Glutamatergic neuron (in vitro differentiated cells): ENCODE measurements around the gene GSTP1. TPM values are rescaled to one million over a fixed set of nuclear protein-coding genes. Genes with fewer than 3 reads are reported as not detected.
"Not testable (repeated sequence)": the region's sequence is repeated elsewhere in the genome, so short reads cannot be mapped to it uniquely, and the experiment has no call there.

Experiments used
- DNase-seq: peaks from one replicate; pipeline ENCODE4 v3.0.0; 2022
- H3K27ac Mint-ChIP-seq: one replicate; pipeline ENCODE4 v1.8.0; 2020; ENCODE audit warnings: mild to moderate bottlenecking, mixed read lengths, inconsistent platforms; ENCODE audit not compliant: unreplicated experiment
- H3K27me3 Mint-ChIP-seq: one replicate; pipeline ENCODE4 v1.8.0; 2020; ENCODE audit warnings: mild to moderate bottlenecking, moderate library complexity, mixed read lengths, inconsistent platforms; ENCODE audit not compliant: unreplicated experiment
- H3K36me3 Mint-ChIP-seq: one replicate; pipeline ENCODE4 v1.8.0; 2020; ENCODE audit warnings: mild to moderate bottlenecking, mixed read lengths, inconsistent platforms; ENCODE audit not compliant: unreplicated experiment
- H3K4me1 Mint-ChIP-seq: one replicate; pipeline ENCODE4 v1.8.0; 2020; ENCODE audit warnings: mild to moderate bottlenecking, low read depth, mixed read lengths, inconsistent platforms; ENCODE audit not compliant: unreplicated experiment
- H3K4me3 Mint-ChIP-seq: one replicate; pipeline ENCODE4 v1.8.0; 2020; ENCODE audit warnings: mild to moderate bottlenecking, mixed read lengths, inconsistent platforms; ENCODE audit not compliant: unreplicated experiment
- H3K9me3 Mint-ChIP-seq: one replicate; pipeline ENCODE4 v1.8.0; 2020; ENCODE audit warnings: mild to moderate bottlenecking, moderate library complexity, mixed read lengths, inconsistent platforms; ENCODE audit not compliant: unreplicated experiment
- total RNA-seq: library from RNA; stranded (reverse); fragmentation: NEBNext Ultra II Directional; extraction: Animal tissue kit (Norgen Biotek cat#: 25700); gene quantifications from one replicate; pipeline ENCODE4 v1.2.1, GENCODE V29; 2021; ENCODE audit not compliant: unreplicated experiment
- TF ChIP-seq, protein P1 (sequence below): fragments of 200-600 bp; sonication (generic); IDR thresholded peaks from one replicate; pipeline ENCODE4 v1.5.0; 2021; ENCODE audit not compliant: partially characterized antibody, unreplicated experiment

The GSTP1 gene
- total RNA-seq, 1 donor from 2014 or later = 712 TPM

GRCh38 chr11:67586568-67587250 is 3.1 kb downstream of the GSTP1 start:
- TF ChIP-seq, protein P1, sequence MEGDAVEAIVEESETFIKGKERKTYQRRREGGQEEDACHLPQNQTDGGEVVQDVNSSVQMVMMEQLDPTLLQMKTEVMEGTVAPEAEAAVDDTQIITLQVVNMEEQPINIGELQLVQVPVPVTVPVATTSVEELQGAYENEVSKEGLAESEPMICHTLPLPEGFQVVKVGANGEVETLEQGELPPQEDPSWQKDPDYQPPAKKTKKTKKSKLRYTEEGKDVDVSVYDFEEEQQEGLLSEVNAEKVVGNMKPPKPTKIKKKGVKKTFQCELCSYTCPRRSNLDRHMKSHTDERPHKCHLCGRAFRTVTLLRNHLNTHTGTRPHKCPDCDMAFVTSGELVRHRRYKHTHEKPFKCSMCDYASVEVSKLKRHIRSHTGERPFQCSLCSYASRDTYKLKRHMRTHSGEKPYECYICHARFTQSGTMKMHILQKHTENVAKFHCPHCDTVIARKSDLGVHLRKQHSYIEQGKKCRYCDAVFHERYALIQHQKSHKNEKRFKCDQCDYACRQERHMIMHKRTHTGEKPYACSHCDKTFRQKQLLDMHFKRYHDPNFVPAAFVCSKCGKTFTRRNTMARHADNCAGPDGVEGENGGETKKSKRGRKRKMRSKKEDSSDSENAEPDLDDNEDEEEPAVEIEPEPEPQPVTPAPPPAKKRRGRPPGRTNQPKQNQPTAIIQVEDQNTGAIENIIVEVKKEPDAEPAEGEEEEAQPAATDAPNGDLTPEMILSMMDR = no peak
- Mint-ChIP-seq H3K4me1 (peaks cover 16% of the 10 kb centered on the region), H3K27ac (peak overlapping the region; percentile 13), H3K4me3 (peak overlapping the region; percentile 65), H3K36me3 (no peaks in the 10 kb centered on the region), H3K27me3 (peaks cover 8% of the 10 kb centered on the region), H3K9me3 (peaks cover 10% of the 10 kb centered on the region)
- no peak for DNase-seq

DNA sequence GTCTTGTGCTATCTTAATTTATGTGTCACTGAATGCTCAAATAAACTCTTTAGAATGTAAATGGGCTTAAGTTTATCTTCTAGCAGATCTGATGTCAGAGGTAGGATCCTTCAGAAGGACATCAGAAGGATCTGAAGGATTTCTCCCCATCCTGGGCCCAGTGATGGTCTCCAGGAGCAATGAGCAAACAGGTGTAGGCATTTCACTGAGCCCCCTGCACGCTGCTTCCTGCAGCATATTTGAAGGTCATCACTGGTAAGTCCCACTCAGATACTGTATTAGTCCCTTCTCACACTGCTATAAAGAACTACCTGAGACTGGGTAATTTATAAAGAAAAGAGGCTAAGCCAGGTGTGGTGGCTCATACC is 4.5 kb downstream of the GSTP1 start:
- Mint-ChIP-seq H3K36me3 (no peaks in the 10 kb centered on the region), H3K9me3 (peaks cover 10% of the 10 kb centered on the region), H3K4me3 (no peak overlapping the region), H3K27me3 (peaks cover 7% of the 10 kb centered on the region), H3K4me1 (peaks cover 8% of the 10 kb centered on the region), H3K27ac (no peak overlapping the region)
- TF ChIP-seq, protein P1 = no peak
- no peak for DNase-seq

GRCh38 chr11:67588899-67589415 is 5.3 kb downstream of the GSTP1 start:
- H3K9me3 Mint-ChIP-seq, H3K36me3 Mint-ChIP-seq, DNase-seq, H3K4me3 Mint-ChIP-seq, H3K27ac Mint-ChIP-seq, H3K27me3 Mint-ChIP-seq: not testable (repeated sequence)
- H3K4me1 Mint-ChIP-seq = peaks cover 11% of the 10 kb centered on the region

DNA sequence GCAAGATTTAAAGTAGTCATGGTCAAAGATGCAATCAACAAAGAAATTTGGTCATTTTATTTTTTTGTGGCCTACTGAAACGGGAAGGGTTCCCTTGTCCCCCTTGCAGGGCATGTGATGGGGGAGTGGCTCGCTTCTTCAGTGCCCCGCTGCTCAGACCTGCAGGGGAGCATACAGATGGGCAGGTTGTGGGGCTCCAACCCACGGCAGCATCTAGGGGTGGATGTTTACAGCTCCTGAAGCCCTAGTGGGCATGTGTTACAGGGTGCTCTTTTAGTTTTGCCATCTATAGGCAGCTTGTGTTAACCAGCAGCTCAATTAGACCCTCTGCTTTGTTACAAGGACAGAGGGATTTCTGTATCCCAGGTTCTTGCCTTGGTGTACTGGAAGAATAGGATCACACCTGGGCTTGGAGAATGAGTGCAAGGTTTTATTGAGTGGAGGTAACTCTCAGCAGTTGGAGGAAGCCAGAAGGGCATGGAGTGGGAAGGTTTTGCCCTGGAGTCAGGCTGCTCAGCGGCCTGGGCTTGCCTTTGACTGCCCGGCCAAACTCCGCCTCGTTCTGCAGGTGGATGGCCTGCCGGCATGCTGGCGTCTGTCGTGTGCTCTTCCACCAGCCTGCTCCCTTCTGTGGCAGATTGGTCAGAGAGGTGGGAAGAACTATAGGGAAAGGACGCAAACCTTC is 9.4 kb downstream of the GSTP1 start:
- Mint-ChIP-seq H3K27me3 (no peaks in the 10 kb centered on the region), H3K4me3 (no peak overlapping the region), H3K9me3 (peaks cover 3% of the 10 kb centered on the region), H3K36me3 (peaks cover 5% of the 10 kb centered on the region), H3K4me1 (peaks cover 4% of the 10 kb centered on the region), H3K27ac (no peak overlapping the region)
- DNase-seq = no peak
- TF ChIP-seq, protein P1 = no peak

GRCh38 chr11:67593565-67593905 is 9.9 kb downstream of the GSTP1 start:
- Mint-ChIP-seq H3K4me3 (no peak overlapping the region), H3K27ac (no peak overlapping the region)
- TF ChIP-seq, protein P1 = no peak

More at GRCh38 chr11:67593565-67593905, 9.9 kb downstream of the GSTP1 start:
- DNase-seq = no peak
- peaks cover 4% of the 10 kb centered on the region for H3K4me1 Mint-ChIP-seq
- no peaks in the 10 kb centered on the region for H3K27me3 Mint-ChIP-seq
- H3K36me3 Mint-ChIP-seq = peaks cover 5% of the 10 kb centered on the region
- H3K9me3 Mint-ChIP-seq = peaks cover 3% of the 10 kb centered on the region
